Measurements from ENCODE around the gene OBI1.

OBI1 gene

DNA sequence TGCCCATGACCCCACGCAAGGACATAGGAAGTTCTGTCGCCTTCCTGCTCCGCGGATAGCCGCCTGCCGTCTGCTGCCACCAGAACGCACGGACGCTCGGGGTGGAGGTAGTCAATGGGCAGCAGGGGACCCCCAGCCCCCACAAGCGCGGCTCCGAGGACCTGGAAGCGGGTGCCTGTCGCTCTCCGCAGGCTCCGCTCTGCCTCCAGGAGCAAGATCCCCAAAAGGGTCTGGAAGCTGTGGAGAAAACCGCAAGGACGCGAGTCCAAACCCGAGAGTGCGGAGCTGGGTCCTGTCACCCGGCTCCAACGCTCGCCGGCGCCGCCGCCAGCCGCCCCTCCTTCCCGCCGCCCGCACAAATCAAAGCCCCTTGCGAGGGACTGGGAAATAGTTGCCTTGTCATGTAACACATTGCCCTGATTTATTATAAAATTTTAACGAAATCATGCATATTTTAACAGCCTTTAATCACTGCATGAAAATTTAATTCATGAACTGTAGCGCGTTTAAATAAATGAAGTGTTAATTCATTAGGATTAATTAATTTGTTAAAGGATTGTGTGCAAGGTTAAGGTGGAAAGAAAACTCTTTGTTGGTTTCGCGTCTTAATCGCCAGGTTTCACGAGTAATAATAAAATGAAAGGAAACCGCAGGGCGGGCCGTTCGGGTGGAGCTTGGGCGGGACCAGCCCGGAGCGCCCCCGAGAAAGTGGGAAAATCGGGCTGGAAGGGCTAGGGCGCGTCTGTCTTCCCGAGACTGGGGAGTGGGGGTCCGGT, 50.1 kb downstream of the OBI1 start:
- no peaks in the 10 kb centered on the region for H3K36me3 ChIP-seq
- TF ChIP-seq, protein P1, sequence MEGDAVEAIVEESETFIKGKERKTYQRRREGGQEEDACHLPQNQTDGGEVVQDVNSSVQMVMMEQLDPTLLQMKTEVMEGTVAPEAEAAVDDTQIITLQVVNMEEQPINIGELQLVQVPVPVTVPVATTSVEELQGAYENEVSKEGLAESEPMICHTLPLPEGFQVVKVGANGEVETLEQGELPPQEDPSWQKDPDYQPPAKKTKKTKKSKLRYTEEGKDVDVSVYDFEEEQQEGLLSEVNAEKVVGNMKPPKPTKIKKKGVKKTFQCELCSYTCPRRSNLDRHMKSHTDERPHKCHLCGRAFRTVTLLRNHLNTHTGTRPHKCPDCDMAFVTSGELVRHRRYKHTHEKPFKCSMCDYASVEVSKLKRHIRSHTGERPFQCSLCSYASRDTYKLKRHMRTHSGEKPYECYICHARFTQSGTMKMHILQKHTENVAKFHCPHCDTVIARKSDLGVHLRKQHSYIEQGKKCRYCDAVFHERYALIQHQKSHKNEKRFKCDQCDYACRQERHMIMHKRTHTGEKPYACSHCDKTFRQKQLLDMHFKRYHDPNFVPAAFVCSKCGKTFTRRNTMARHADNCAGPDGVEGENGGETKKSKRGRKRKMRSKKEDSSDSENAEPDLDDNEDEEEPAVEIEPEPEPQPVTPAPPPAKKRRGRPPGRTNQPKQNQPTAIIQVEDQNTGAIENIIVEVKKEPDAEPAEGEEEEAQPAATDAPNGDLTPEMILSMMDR (IDR thresholded peaks at IDR 0.05; ENCODE audit: low read depth, low read length) = no peak
- no peak for DNase-seq
- H3K27me3 ChIP-seq (ENCODE audit: insufficient read depth, low read depth, severe bottlenecking) = no peaks in the 10 kb centered on the region
- no peaks in the 10 kb centered on the region for H3K9me3 ChIP-seq (ENCODE audit: severe bottlenecking)
- no peak overlapping the region for H3K27ac ChIP-seq
- H3K4me3 ChIP-seq (ENCODE audit: low read depth, low read length) = no peak overlapping the region

DNA sequence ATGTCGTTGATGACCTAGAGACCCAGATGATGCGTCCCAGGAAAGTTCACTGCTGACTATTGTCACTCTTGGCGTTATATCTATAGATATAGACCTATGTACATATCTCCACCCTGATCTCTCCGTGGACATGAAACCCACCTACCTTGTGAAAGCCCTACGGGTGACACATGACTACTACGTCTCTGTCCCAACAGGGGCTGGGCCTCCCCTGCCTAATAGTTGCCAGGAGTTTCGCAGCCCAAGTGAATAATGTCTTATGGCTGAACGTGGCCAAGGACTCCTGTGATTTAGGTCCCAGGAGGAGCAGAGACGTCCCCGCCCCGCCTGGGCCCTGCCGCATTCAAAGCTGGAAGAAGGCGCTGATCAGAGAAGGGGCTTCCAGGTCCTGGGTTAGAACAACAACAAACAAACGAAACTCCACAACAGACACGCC, 50.7 kb downstream of the OBI1 start:
- H3K27ac ChIP-seq = no peak overlapping the region
- H3K27me3 ChIP-seq (ENCODE audit: insufficient read depth, low read depth, severe bottlenecking) = no peaks in the 10 kb centered on the region
- H3K9me3 ChIP-seq (ENCODE audit: severe bottlenecking) = no peaks in the 10 kb centered on the region
- H3K36me3 ChIP-seq = no peaks in the 10 kb centered on the region
- DNase-seq = no peak
- TF ChIP-seq, protein P1 (IDR thresholded peaks at IDR 0.05; ENCODE audit: low read depth, low read length) = no peak
- H3K4me3 ChIP-seq (ENCODE audit: low read depth, low read length) = no peak overlapping the region

DNA sequence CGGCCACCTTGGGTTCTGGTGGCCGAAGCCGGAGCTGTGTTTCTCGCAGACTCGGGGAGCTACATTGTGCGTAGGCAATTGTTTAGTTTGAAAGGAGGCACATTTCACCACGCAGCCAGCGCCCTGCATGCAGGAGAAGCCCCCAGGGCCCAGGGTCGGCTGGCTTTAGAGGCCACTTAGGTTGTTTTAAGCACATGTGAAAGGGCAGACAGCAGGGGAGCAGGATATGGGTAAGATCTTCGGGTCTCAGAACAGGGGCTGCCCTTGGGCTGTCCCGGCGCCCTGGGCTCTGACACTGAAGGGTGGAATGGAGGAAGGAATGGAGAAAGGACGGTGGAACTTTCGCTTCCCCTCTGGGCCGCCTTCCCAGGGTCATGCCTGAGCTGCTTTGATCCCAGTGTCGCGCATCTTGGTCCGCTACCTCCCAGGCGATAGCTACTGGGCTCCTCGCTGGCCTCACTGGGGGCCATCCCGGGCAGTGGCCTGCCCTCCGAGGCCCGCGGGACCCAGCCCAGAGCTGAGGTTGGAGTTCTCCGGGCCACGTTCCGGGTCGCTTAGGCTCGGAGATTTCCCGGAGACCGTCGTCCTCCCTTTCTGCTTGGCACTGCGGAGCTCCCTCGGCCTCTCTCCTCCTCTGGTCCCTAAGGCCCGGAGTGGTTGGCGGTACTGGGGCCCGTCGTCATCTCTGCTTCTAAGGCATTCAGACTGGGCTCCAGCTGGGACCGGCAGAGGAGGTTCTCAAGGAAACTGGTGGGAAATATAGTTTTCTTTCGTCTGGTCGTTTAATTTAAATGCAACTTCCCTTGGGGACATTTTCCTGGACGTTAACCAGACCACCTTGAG, 51.3 kb downstream of the OBI1 start:
- Histone ChIP-seq H3K27ac (no peak overlapping the region), H3K9me3 (ENCODE audit: severe bottlenecking) (no peaks in the 10 kb centered on the region), H3K36me3 (no peaks in the 10 kb centered on the region), H3K4me3 (ENCODE audit: low read depth, low read length) (no peak overlapping the region), H3K27me3 (ENCODE audit: insufficient read depth, low read depth, severe bottlenecking) (no peaks in the 10 kb centered on the region)
- DNase-seq = no peak
- TF ChIP-seq, protein P1 (IDR thresholded peaks at IDR 0.05; ENCODE audit: low read depth, low read length) = no peak

GRCh38 chr13:78606471-78607408, 52.2 kb downstream of the OBI1 start:
- Histone ChIP-seq H3K27ac (no peak overlapping the region), H3K4me3 (ENCODE audit: low read depth, low read length) (no peak overlapping the region), H3K9me3 (ENCODE audit: severe bottlenecking) (no peaks in the 10 kb centered on the region), H3K36me3 (no peaks in the 10 kb centered on the region), H3K27me3 (ENCODE audit: insufficient read depth, low read depth, severe bottlenecking) (no peaks in the 10 kb centered on the region)
- TF ChIP-seq, protein P1 (IDR thresholded peaks at IDR 0.05; ENCODE audit: low read depth, low read length) = no peak
- no peak for DNase-seq

GRCh38 chr13:78604782-78605611, 54.0 kb downstream of the OBI1 start:
- Histone ChIP-seq H3K4me3 (ENCODE audit: low read depth, low read length) (no peak overlapping the region), H3K36me3 (no peaks in the 10 kb centered on the region), H3K27ac (no peak overlapping the region), H3K27me3 (ENCODE audit: insufficient read depth, low read depth, severe bottlenecking) (no peaks in the 10 kb centered on the region), H3K9me3 (ENCODE audit: severe bottlenecking) (no peaks in the 10 kb centered on the region)
- DNase-seq = no peak
- TF ChIP-seq, protein P1 (IDR thresholded peaks at IDR 0.05; ENCODE audit: low read depth, low read length) = no peak
